Adrenal gland (tissue), 5 donors: Measurements from ENCODE around the gene GNG11.

Source experiments
- CTCF ChIP-seq, 6 experiments: fragments of 450-650 bp in 4 of 6; fragments of 200-600 bp in 2 of 6; sonication (generic) in 1 of 6; IDR thresholded peaks; 1 replicate in 5 of 6; 2 replicates in 1 of 6; pipeline versions ENCODE4 v1.5.1 to v1.8.0; 2016 to 2021; ENCODE audit warnings: antibody characterized with exemption in 6 of 6, mild to moderate bottlenecking in 2 of 6, moderate library complexity in 1 of 6
- POLR2A ChIP-seq, 2 donors: fragments of 450-650 bp; IDR thresholded peaks; one replicate each; pipeline ENCODE4 v1.6.1; 2017; ENCODE audit warnings: antibody characterized with exemption in 2 of 2, mild to moderate bottlenecking in 2 of 2, moderate library complexity in 1 of 2
- donor health status: DM: no; HTN: no; CAD: no.

DNA sequence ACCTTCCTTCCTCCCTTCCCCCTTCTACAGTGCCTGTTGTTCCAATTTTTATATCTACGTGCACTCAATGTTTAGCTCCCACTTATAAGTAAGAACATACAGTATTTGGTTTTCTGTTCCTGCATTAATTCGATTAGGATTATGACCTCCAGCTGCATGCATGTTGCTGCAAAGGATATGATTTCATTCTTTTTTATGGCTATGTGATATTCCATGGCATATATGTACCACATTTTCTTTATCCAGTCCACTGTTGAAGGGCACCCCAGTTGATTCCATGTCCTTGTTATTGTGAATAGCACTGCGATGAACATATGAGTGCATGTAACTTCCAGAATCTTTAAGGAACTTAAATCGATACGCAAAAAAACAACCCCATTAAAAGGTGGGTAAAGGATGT is 42.7 kb downstream of the GNG11 start:
- TF ChIP-seq CTCF (IDR thresholded peaks at IDR 0.05) (no peak), POLR2A (IDR thresholded peaks at IDR 0.05) (no peak)
